Measurements from ENCODE around the gene CALHM6. TPM values are rescaled to one million over a fixed set of nuclear protein-coding genes. Genes with fewer than 3 reads are reported as not detected.

The CALHM6 gene
- total and polyA plus RNA-seq, 9 of the 15 experiments (the other 6 are each of a cell fraction or from before 2014, with no cell fraction given), result 0.24 TPM; not detected in 8

- H3K9me1 ChIP-seq (ENCODE audit: control insufficient read depth, insufficient read depth, low read length), result no peaks in the 10 kb centered on the region
- H3K79me2 ChIP-seq (ENCODE audit: control insufficient read depth, insufficient read depth, low read length), result no peaks in the 10 kb centered on the region
- in situ Hi-C loops (cut with MboI), result no loop called here
- H3K27me3 ChIP-seq (ENCODE audit: control insufficient read depth in 2 of 2, insufficient read depth in 2 of 2, low read length in 2 of 2), result no peaks in the 10 kb centered on the region
- no peak for TF ChIP-seq GATAD2A (IDR thresholded peaks at IDR 0.05)
- peak; percentile 28 for TF ChIP-seq MEIS2 (IDR thresholded peaks at IDR 0.05; ENCODE audit: partially characterized antibody)
- ChIA-PET CTCF (ENCODE audit: low intra/inter-chr PET ratio) (no interaction called here), POLR2A (no interaction called here)
- H4K20me1 ChIP-seq (replicated peaks; ENCODE audit: control insufficient read depth, insufficient read depth, low read length), result no peaks in the 10 kb centered on the region
- no peak overlapping the region for H2AFZ ChIP-seq (ENCODE audit: low read depth, low read length)
- H3K4me3 ChIP-seq, result no peak overlapping the region
- H3K9me3 ChIP-seq (replicated peaks; ENCODE audit: control insufficient read depth, insufficient read depth, low read depth, low read length), result no peaks in the 10 kb centered on the region
- H3K27ac ChIP-seq (ENCODE audit: extremely low read depth, low read depth, low read length), result no peak overlapping the region
- H3K36me3 ChIP-seq (ENCODE audit: control insufficient read depth, insufficient read depth, low read length), result no peaks in the 10 kb centered on the region
- 11% methylated on average over 1 of the region's 1 CpG for WGBS (ENCODE audit: insufficient coverage, low coverage, missing lambda C conversion rate)
- intact Hi-C loops (cut with micrococcal nuclease), result no loop called here
- H3K9ac ChIP-seq (ENCODE audit: insufficient read depth in 1 of 2, low read depth in 2 of 2, low read length in 2 of 2), result no peak overlapping the region
- ATAC-seq (no peak), DNase-seq (ENCODE audit: extremely low read depth in 1 of 4, low spot score in 3 of 4) (no peak), FAIRE-seq (no peak)
- no peak overlapping the region for H3K4me2 ChIP-seq (ENCODE audit: insufficient read depth, low read length)
- peaks cover 0 to 7% of the 10 kb centered on the region in 2 experiments; a peak in 2 of 5 replicates for H3K4me1 ChIP-seq (replicated peaks in 1 of 2; ENCODE audit: control insufficient read depth in 2 of 2, insufficient read depth in 2 of 2, low read length in 2 of 2)
- no TSS peak for BruUV-seq (replicated peaks)
Measured at GRCh38 chr6:116449565-116449964, 11.6 kb upstream of the CALHM6 start.

DNA sequence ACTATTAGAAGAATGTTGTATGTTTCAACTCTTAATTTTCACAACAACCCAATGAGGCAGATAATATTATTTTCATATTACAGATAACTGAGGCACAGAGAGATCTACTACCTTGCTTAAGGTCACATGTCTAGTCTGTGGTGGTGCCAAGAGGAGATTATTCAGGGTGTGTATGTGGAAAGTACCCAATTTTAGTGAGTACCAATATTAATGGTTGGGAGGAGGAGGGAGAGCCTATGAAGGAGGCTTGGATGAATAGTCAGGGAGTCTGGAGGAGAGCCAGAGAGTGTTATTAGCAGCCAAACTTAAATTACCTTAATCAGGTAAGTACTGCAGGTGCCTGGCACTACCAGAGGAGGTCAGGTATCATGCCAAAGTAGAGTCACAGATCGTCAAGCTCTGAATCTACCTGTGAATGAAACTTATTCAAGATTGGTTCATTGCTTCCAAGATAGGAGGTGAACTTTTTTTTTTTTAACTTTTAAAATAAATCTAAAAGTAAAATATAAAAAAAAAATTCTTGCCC lies 10.9 kb upstream of the CALHM6 start:
- TF ChIP-seq ZNF668 (CRISPR knock-in tag; IDR thresholded peaks at IDR 0.05), result no peak
- H3K4me1 ChIP-seq (replicated peaks in 1 of 2; ENCODE audit: control insufficient read depth in 2 of 2, insufficient read depth in 2 of 2, low read length in 2 of 2), result peaks cover 0 to 7% of the 10 kb centered on the region in 2 experiments; a peak in 2 of 5 replicates
- H3K4me3 ChIP-seq, result no peak overlapping the region
- H3K9me1 ChIP-seq (ENCODE audit: control insufficient read depth, insufficient read depth, low read length), result no peaks in the 10 kb centered on the region
- POLR2A ChIA-PET, result interaction anchor here (1.3 kb wide), 1 partner anchor 10 kb away, joined by 4 read pairs; no protein-coding TSS in a partner anchor
- no peak for ATAC-seq
- in situ Hi-C loops (cut with MboI), result no loop called here
- H2AFZ ChIP-seq (ENCODE audit: low read depth, low read length), result peak overlapping the region; percentile 48; the same call in 1 of the 2 replicates
- H3K79me2 ChIP-seq (ENCODE audit: control insufficient read depth, insufficient read depth, low read length), result no peaks in the 10 kb centered on the region
- no peaks in the 10 kb centered on the region for H3K9me3 ChIP-seq (replicated peaks; ENCODE audit: control insufficient read depth, insufficient read depth, low read depth, low read length)
- no peaks in the 10 kb centered on the region for H3K27me3 ChIP-seq (ENCODE audit: control insufficient read depth in 2 of 2, insufficient read depth in 2 of 2, low read length in 2 of 2)
- H4K20me1 ChIP-seq (replicated peaks; ENCODE audit: control insufficient read depth, insufficient read depth, low read length), result no peaks in the 10 kb centered on the region
- no peak for DNase-seq (ENCODE audit: extremely low read depth in 1 of 4, low spot score in 3 of 4)
- H3K36me3 ChIP-seq (ENCODE audit: control insufficient read depth, insufficient read depth, low read length), result no peaks in the 10 kb centered on the region
- intact Hi-C loops (cut with micrococcal nuclease), result no loop called here
- CTCF ChIA-PET (ENCODE audit: low intra/inter-chr PET ratio), result no interaction called here
- FAIRE-seq, result no peak
- 4% methylated on average over 1 of the region's 1 CpG for WGBS (ENCODE audit: insufficient coverage, low coverage, missing lambda C conversion rate)
- H3K9ac ChIP-seq (ENCODE audit: insufficient read depth in 1 of 2, low read depth in 2 of 2, low read length in 2 of 2), result no peak overlapping the region
- no TSS peak for BruUV-seq (replicated peaks)
- H3K4me2 ChIP-seq (ENCODE audit: insufficient read depth, low read length), result no peak overlapping the region
- no peak overlapping the region for H3K27ac ChIP-seq (ENCODE audit: extremely low read depth, low read depth, low read length)
